GM21825 (cell line): Measurements from ENCODE around the gene PFKFB4.
"Not testable (repeated sequence)": the region's sequence is repeated elsewhere in the genome, so short reads cannot be mapped to it uniquely, and the experiment has no call there.

ENCODE experiments used
- ATAC-seq: cut with Tn5 transposase; IDR thresholded peaks from one replicate; pipeline ENCODE4 v1.9.1; 2021; ENCODE audit warnings: mild to moderate bottlenecking, moderate library complexity; ENCODE audit not compliant: unreplicated experiment

PFKFB4 gene

GRCh38 chr3:48561045-48561736 lies 4.6 kb upstream of the PFKFB4 start:
- no peak for ATAC-seq

- ATAC-seq: no peak
These were observed 4.0 kb upstream of the PFKFB4 start for GRCh38 chr3:48560648-48561018.

DNA sequence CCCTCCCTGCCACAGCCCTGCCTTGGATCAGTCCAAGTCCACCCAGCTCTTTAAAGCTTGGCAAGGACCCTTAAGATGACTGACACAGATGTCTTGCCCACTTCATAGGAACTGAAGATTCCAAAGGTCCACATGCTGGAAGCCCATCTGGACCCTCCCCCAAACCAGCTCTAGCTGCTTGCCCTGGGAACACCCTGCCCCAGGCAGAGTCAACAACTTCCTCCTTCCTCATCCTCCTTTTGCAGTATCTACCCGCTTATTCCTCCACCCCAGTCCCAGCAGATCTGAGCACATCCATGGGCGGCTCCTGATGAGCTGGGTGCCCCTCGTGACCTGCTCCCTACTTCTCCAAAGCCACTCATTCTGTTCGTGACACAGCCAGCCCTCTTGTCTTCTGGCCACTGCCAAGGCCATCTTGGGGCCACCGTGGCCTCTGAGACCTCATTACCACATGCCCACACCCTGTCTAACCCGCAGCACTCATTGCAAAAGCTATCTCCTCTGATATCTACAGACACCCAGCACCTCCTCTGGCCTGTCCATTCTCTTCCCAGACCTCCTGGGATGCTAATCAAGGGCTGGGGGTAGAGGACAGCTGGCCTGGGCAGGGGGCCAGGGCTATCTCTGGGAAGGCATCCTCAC lies 2.0 kb upstream of the PFKFB4 start:
- no peak for ATAC-seq

GRCh38 chr3:48555949-48556795 lies 431 bp downstream of the PFKFB4 start:
- no peak for ATAC-seq

DNA sequence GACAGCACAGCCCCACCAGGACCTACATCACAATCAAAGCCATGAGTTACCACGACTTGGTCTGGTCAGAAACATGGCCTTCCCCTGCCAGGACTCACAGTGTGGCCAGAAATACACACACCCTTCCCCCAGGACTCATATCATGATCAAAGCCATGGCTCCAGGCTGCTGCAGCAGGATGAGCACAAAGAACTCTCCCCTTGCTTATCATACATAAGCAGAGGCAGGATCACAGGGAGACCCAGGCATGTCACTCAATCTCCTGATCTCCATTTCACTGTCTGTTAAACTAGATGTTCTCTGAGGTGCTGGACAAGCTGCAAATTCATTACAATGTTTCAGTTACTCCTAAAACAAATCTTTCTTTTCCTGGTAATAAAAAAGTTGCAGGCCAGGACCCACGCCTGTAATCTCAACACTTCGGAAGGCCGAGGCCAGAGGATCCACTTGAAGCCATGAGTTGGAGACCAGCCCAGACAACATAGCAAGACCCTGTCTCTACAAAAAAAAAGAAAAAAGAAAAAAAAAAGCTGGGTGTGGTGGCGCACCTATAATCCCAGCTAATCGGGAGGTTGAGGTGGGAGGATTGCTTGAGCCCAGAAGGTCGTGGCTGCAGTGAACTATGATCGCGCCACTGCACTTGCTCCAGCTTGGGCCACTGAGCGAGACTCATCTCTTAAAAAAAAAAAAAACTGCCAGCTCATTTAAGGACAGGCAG lies 1.2 kb downstream of the PFKFB4 start:
- no peak for ATAC-seq

DNA sequence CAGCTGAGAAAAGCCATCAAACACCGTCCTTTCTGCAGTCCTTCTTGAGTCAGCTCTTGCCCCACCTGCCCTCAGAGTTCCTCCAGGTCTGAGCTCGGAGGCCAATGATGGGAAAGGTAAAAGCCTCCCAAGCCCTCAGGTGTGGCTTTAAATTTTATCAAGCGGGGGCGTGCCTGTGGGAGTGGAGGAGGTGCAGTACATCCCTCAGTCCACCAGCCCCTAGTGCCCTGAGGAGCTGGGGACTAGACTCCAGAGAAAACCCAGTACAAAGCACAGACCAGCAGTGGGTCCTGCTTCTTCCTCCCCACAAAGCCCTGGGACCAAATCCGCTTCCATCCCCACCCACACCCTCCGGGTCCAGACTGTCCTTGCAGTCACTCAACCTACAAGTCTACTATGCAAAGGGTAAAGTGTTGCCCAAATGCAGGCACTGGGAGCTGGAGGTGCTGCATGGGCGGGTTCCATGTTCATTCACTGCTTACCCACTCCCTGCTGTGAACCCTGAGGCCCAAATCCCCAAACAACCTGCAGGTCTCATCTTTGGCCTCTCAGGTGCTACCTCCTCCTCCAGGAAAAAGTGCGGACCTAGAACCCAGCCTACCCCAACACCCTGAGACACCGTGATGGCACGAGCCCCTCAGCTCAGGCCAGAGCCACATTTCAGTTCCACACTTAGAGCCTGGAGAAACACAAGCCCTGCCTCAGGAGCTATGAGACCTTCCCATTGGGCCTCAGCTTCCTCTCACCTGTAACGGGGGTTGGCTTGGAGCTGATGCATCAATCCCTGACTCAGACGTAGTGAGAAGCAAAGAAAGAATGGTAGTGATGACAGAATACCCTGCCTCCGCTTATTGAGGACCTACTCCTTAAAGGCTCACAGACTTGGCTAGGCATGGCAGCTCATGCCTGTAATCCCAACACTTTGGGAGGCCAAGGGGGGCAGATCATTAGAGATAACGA lies 2.4 kb downstream of the PFKFB4 start:
- ATAC-seq: no peak

DNA sequence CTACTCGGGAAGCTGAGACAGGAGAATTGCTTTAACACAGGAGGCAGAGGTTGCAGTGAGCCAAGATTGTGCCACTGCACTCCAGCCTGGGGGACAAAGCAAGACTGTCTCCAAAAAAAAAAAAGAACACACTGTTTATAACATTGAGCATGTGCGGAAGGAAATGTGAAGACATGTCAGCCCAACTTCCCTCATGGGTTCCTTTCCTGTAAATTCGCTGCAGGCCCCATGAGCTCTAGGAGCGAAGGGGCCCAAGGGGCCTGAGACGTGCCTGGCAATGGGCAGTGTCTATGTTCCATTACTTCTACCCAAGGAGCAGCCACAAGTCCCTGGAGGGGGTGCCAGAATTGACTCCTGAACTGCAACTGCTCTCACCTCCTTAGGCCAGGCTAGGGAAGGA lies 3.2 kb downstream of the PFKFB4 start:
- no peak for ATAC-seq

- no peak for ATAC-seq
These were observed 4.3 kb downstream of the PFKFB4 start for GRCh38 chr3:48552111-48552951.

GRCh38 chr3:48551651-48552050 lies 5.0 kb downstream of the PFKFB4 start:
- not testable (repeated sequence) for ATAC-seq

GRCh38 chr3:48548729-48549705 lies 7.6 kb downstream of the PFKFB4 start:
- no peak for ATAC-seq

- no peak for ATAC-seq
These were observed 8.5 kb downstream of the PFKFB4 start for GRCh38 chr3:48548126-48548525.

DNA sequence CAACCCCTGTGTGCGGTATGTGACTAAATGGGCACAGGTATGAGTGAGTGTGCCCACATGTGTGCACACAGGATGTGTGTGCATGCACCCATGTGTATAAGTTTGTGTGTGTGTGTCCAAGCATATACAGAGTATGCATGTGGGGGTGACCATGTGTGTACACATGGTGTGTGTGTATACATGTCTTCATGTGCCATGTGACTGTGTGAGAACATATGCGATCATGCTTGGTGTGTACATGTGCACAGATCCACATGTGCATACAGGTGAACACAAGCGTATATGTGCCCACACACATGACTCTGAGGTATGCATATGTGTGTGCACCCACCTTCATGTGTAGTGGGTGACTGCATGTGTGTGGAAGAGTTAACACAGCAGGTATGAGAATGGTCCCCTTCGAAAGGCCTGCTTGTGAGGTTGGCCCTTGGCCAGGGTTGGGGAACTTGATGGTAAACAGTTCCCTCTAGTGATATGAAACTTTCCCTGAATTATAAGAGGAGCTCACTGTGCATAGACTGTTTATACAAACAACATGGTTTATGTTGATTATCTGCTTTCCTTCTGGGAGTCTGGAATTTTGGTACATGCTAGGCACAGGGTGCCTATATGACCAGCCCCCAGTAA lies 10.3 kb downstream of the PFKFB4 start:
- ATAC-seq: no peak

DNA sequence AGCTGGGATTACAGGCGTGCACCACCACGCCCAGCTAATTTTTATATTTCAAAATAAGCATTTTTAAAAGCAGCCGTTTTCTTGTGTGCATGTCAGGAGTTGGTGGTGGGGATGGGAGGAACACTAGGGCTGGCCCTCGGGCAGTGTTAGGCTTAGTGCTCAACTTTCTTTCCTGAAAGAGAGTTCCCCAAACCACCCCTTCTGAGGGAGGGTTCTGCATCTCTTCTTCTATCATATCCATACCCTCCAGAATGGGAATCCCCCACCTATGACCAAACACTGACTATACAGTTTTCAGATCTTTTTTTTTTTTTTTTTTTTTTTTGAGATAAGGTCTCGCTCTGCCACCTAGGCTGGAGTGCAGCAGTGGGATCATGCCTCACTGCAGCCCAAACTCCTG lies 12.5 kb downstream of the PFKFB4 start:
- no peak for ATAC-seq

DNA sequence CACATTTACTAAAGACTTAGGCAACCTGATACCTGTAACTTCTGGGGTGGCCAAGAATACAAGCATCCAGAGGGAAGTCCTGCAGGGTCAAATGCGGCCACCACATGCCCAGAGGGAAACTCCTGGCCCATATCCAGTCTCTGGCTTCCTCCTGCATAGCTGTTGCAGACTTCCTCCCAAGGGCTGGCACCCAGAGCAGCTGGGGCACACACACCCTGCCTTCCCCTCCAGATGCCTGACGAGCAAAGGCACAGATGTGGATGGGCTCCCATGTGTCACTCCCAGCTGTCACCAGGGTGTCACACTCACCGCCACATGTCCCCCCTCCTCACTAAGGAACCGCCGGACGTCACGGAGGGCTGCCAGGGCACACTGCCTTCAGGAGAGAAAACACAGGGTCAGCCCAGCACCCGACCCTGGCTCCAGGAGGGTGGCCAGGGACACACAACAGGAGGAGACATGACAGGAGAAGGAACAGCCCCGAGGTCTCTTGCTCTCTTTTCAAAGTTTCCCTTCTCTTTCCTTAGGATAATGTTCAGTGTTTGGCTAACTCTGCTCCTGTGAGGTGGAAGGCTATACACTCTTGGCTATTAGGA lies 13.2 kb downstream of the PFKFB4 start:
- ATAC-seq: no peak

DNA sequence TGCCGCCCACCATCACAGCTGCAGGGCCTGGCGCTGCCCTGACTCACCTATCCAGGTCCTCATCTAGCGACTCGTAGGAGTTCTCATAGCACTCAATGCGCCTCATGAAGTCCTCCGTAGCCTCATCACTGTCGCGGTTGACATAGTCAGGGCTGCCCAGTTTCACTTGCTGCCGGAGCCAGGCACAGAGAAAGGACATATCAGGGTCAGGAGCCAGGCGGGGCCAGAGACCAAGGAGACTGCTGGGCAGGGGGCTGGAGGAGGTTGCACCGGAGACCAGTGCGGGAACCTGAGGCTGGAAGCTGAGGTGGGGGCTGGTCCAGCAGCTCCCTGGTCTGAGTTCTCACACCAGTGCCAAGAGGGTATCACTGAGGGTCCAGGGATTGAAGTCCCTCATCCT lies 18.2 kb downstream of the PFKFB4 start:
- ATAC-seq: no peak

- no peak for ATAC-seq
These were observed 19.8 kb downstream of the PFKFB4 start for GRCh38 chr3:48536785-48537184.

- no peak for ATAC-seq
These were observed 20.5 kb downstream of the PFKFB4 start for GRCh38 chr3:48536116-48536515.
